GM19324 (cell line): ENCODE results near the gene SMIM1.

Experiments
- ATAC-seq: cut with Tn5 transposase; IDR thresholded peaks from one replicate; pipeline ENCODE4 v1.9.1; 2021; ENCODE audit warnings: mild to moderate bottlenecking, moderate library complexity; ENCODE audit not compliant: unreplicated experiment, low FRiP score

The SMIM1 gene

GRCh38 chr1:3775490-3776230 is 3.1 kb downstream of the SMIM1 start:
- no peak for ATAC-seq

- no peak for ATAC-seq
Measured at GRCh38 chr1:3776231-3776961, 3.8 kb downstream of the SMIM1 start.

GRCh38 chr1:3777078-3777547 is 4.6 kb downstream of the SMIM1 start:
- ATAC-seq, result no peak

GRCh38 chr1:3777647-3778589 is 5.4 kb downstream of the SMIM1 start:
- ATAC-seq, result no peak

GRCh38 chr1:3778590-3779264 is 6.2 kb downstream of the SMIM1 start:
- no peak for ATAC-seq

GRCh38 chr1:3779265-3779911 is 6.8 kb downstream of the SMIM1 start:
- no peak for ATAC-seq

GRCh38 chr1:3779912-3780416 is 7.4 kb downstream of the SMIM1 start:
- no peak for ATAC-seq

- ATAC-seq, result no peak
Measured at GRCh38 chr1:3780901-3781300, 8.4 kb downstream of the SMIM1 start.

GRCh38 chr1:3783651-3784474 is 11.3 kb downstream of the SMIM1 start:
- no peak for ATAC-seq

- ATAC-seq, result no peak
Measured at GRCh38 chr1:3785045-3785444, 12.5 kb downstream of the SMIM1 start.

- no peak for ATAC-seq
Measured at GRCh38 chr1:3785456-3786157, 13.1 kb downstream of the SMIM1 start.

GRCh38 chr1:3786468-3787348 is 14.2 kb downstream of the SMIM1 start:
- no peak for ATAC-seq

GRCh38 chr1:3787349-3787715 is 14.8 kb downstream of the SMIM1 start:
- no peak for ATAC-seq

GRCh38 chr1:3787745-3788605 is 15.4 kb downstream of the SMIM1 start:
- no peak for ATAC-seq

- no peak for ATAC-seq
Measured at GRCh38 chr1:3788756-3789420, 16.3 kb downstream of the SMIM1 start.
